ENCODE results near the gene ITPK1.

- TF ChIP-seq CTCF (IDR thresholded peaks at IDR 0.05) (no peak), POLR2A (IDR thresholded peaks at IDR 0.05) (no peak)
Measured at GRCh38 chr14:93034671-93034994, 81.1 kb downstream of the ITPK1 start.

Measured in stomach (tissue), 4 donors.